Tibial nerve (tissue), 3 donors: ENCODE measurements around the gene SORL1-AS1.

Experiments
- POLR2A ChIP-seq, 2 donors: fragments of 450-650 bp; IDR thresholded peaks; one replicate each; pipeline ENCODE4 v1.6.1; 2017; ENCODE audit warnings: antibody characterized with exemption in 2 of 2, mild to moderate bottlenecking in 2 of 2, moderate library complexity in 2 of 2
- TF ChIP-seq, protein P1 (sequence below), 5 experiments: fragments of 200-600 bp in 3 of 5; fragments of 450-650 bp in 2 of 5; sonication (generic) in 3 of 5; IDR thresholded peaks; one replicate each; pipeline ENCODE4 v1.5.1; 2016 to 2019; ENCODE audit warnings: antibody characterized with exemption in 5 of 5, mild to moderate bottlenecking in 3 of 5, moderate library complexity in 2 of 5

- no peak for TF ChIP-seq POLR2A (IDR thresholded peaks at IDR 0.05)
- TF ChIP-seq, protein P1, sequence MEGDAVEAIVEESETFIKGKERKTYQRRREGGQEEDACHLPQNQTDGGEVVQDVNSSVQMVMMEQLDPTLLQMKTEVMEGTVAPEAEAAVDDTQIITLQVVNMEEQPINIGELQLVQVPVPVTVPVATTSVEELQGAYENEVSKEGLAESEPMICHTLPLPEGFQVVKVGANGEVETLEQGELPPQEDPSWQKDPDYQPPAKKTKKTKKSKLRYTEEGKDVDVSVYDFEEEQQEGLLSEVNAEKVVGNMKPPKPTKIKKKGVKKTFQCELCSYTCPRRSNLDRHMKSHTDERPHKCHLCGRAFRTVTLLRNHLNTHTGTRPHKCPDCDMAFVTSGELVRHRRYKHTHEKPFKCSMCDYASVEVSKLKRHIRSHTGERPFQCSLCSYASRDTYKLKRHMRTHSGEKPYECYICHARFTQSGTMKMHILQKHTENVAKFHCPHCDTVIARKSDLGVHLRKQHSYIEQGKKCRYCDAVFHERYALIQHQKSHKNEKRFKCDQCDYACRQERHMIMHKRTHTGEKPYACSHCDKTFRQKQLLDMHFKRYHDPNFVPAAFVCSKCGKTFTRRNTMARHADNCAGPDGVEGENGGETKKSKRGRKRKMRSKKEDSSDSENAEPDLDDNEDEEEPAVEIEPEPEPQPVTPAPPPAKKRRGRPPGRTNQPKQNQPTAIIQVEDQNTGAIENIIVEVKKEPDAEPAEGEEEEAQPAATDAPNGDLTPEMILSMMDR (IDR thresholded peaks at IDR 0.05) = no peak
Measured at GRCh38 chr11:121444526-121444925, 8.2 kb downstream of the SORL1-AS1 start.
